Suprapubic skin (tissue), 4 donors: ENCODE data around the gene JAML. TPM values are rescaled to one million over a fixed set of nuclear protein-coding genes. Genes with fewer than 3 reads are reported as not detected.
A peak's percentile ranks its signal among the peaks of the same experiment; 100 is the strongest.

ENCODE experiments used
- DNase-seq, 2 donors: peaks; one replicate each; pipeline ENCODE4 v3.0.0-alpha.2; 2019; ENCODE audit warnings: low spot score in 2 of 2
- H3K27ac ChIP-seq: fragments of 200-600 bp; sonication (generic); one replicate; pipeline ENCODE4 v1.5.1; 2019
- H3K27me3 ChIP-seq: fragments of 200-600 bp; sonication (generic); one replicate; pipeline ENCODE4 v1.5.1; 2019
- H3K36me3 ChIP-seq: fragments of 200-600 bp; sonication (generic); one replicate; pipeline ENCODE4 v1.5.1; 2019
- H3K4me1 ChIP-seq: fragments of 200-600 bp; sonication (generic); one replicate; pipeline ENCODE4 v1.5.1; 2019
- H3K4me3 ChIP-seq: fragments of 200-600 bp; sonication (generic); one replicate; pipeline ENCODE4 v1.5.1; 2019; ENCODE audit warnings: mild to moderate bottlenecking
- H3K9me3 ChIP-seq: fragments of 200-600 bp; sonication (generic); one replicate; pipeline ENCODE4 v1.5.1; 2019
- CTCF ChIP-seq, 2 donors: fragments of 200-600 bp in 1 of 2; fragments of 450-650 bp in 1 of 2; sonication (generic) in 1 of 2; IDR thresholded peaks; one replicate each; pipeline ENCODE4 v1.5.1; 2016 to 2019; ENCODE audit warnings: antibody characterized with exemption in 2 of 2, mild to moderate bottlenecking in 1 of 2, moderate library complexity in 1 of 2
- EP300 ChIP-seq: sonication (generic); formaldehyde crosslinking; IDR thresholded peaks from one replicate; pipeline ENCODE4 v1.6.1; 2017; ENCODE audit warnings: antibody characterized with exemption
- POLR2A ChIP-seq, 2 donors: fragments of 450-650 bp; IDR thresholded peaks; one replicate each; pipeline ENCODE4 v1.6.1; 2017; ENCODE audit warnings: antibody characterized with exemption in 2 of 2, mild to moderate bottlenecking in 2 of 2, moderate library complexity in 2 of 2
- POLR2AphosphoS5 ChIP-seq, 3 donors: sonication (generic); formaldehyde crosslinking; IDR thresholded peaks; one replicate each; pipeline ENCODE4 v1.6.1; 2017; ENCODE audit warnings: antibody characterized with exemption in 3 of 3
- WGBS: methylation state at CpG from one replicate; pipeline ENCODE4 v1.1.5; 2018; 5-methylcytosine and 5-hydroxymethylcytosine counted together
- total RNA-seq, 4 donors: library from RNA; depleted of rRNA; stranded (reverse); fragments of >200 nt; gene quantifications; one replicate each; pipeline ENCODE4 v1.1.0, GENCODE V29; 2016

The JAML gene
- total RNA-seq, 4 donors from 2014 or later, result 1.1 to 4.9 (median 2.1) TPM; not detected in 1

GRCh38 chr11:118258410-118258809 is 33.6 kb upstream of the JAML start:
- WGBS, result 0% methylated on average over 1 of the region's 1 CpG
- H3K4me3 ChIP-seq, result no peak overlapping the region

GRCh38 chr11:118252688-118253087 is 27.9 kb upstream of the JAML start:
- TF ChIP-seq EP300 (no peak), POLR2AphosphoS5 (IDR thresholded peaks at IDR 0.05) (no peak), POLR2A (IDR thresholded peaks at IDR 0.05) (no peak), CTCF (IDR thresholded peaks at IDR 0.05) (no peak)
- no peaks in the 10 kb centered on the region for H3K36me3 ChIP-seq

More at GRCh38 chr11:118258410-118258809, 33.6 kb upstream of the JAML start:
- Histone ChIP-seq H3K27ac (no peak overlapping the region), H3K27me3 (peaks cover 3% of the 10 kb centered on the region), H3K36me3 (peaks cover 8% of the 10 kb centered on the region), H3K4me1 (peaks cover 12% of the 10 kb centered on the region), H3K9me3 (no peaks in the 10 kb centered on the region)
- TF ChIP-seq POLR2A (IDR thresholded peaks at IDR 0.05) (no peak), EP300 (no peak), POLR2AphosphoS5 (IDR thresholded peaks at IDR 0.05) (no peak), CTCF (IDR thresholded peaks at IDR 0.05) (peak in 1 of 2 donors; percentile 19)
- DNase-seq, result no peak

GRCh38 chr11:118251858-118252652 is 27.2 kb upstream of the JAML start, which contains the start of gene MPZL3:
MPZL3 (minus strand) TSS chr11:118252365; CDS start chr11:118252294, 71 bp downstream.
- peak within 1 kb of the TSS; percentile 95 for H3K27ac ChIP-seq
- peak; percentile 84 to 85 for DNase-seq
- H3K9me3 ChIP-seq, result no peaks in the 10 kb centered on the region
- 3% methylated on average over 26 of the region's 33 CpGs for WGBS
- peaks cover 10% of the 10 kb centered on the region for H3K4me1 ChIP-seq
- no peaks in the 10 kb centered on the region for H3K36me3 ChIP-seq
- peaks cover 8% of the 10 kb centered on the region for H3K27me3 ChIP-seq
- peak within 1 kb of the TSS; percentile 72 for H3K4me3 ChIP-seq
- no peak for TF ChIP-seq CTCF (IDR thresholded peaks at IDR 0.05)
- peak in 1 of 2 donors; percentile 37 for TF ChIP-seq POLR2A (IDR thresholded peaks at IDR 0.05)
- peak in 2 of 3 donors; percentile 45 to 82 for TF ChIP-seq POLR2AphosphoS5 (IDR thresholded peaks at IDR 0.05)
- TF ChIP-seq EP300, result no peak

More at GRCh38 chr11:118252688-118253087, 27.9 kb upstream of the JAML start:
- WGBS, result 65% methylated on average over 3 of the region's 3 CpGs
- Histone ChIP-seq H3K4me1 (peaks cover 10% of the 10 kb centered on the region), H3K9me3 (no peaks in the 10 kb centered on the region), H3K4me3 (peak overlapping the region; percentile 72), H3K27me3 (peaks cover 8% of the 10 kb centered on the region), H3K27ac (peak overlapping the region; percentile 95)
- DNase-seq, result no peak

GRCh38 chr11:118247041-118247440 is 22.2 kb upstream of the JAML start:
- no peaks in the 10 kb centered on the region for H3K36me3 ChIP-seq
- no peak for TF ChIP-seq CTCF (IDR thresholded peaks at IDR 0.05)
- TF ChIP-seq POLR2A (IDR thresholded peaks at IDR 0.05), result no peak
- TF ChIP-seq EP300, result no peak
- no peak for TF ChIP-seq POLR2AphosphoS5 (IDR thresholded peaks at IDR 0.05)
- H3K27me3 ChIP-seq, result peaks cover 4% of the 10 kb centered on the region
- H3K9me3 ChIP-seq, result no peaks in the 10 kb centered on the region
- no peak overlapping the region for H3K27ac ChIP-seq
- DNase-seq, result no peak
- no peak overlapping the region for H3K4me3 ChIP-seq
- peaks cover 8% of the 10 kb centered on the region for H3K4me1 ChIP-seq
- 50% methylated on average over 1 of the region's 1 CpG for WGBS

- no peaks in the 10 kb centered on the region for H3K36me3 ChIP-seq
- no peak for DNase-seq
- H3K4me3 ChIP-seq, result no peak overlapping the region
- peak overlapping the region; percentile 24 for H3K27ac ChIP-seq
- no peak for TF ChIP-seq CTCF (IDR thresholded peaks at IDR 0.05)
- TF ChIP-seq POLR2AphosphoS5 (IDR thresholded peaks at IDR 0.05), result no peak
- no peak for TF ChIP-seq EP300
- no peak for TF ChIP-seq POLR2A (IDR thresholded peaks at IDR 0.05)
- peaks cover 2% of the 10 kb centered on the region for H3K27me3 ChIP-seq
- no peaks in the 10 kb centered on the region for H3K9me3 ChIP-seq
- WGBS, result 81% methylated on average over 3 of the region's 3 CpGs
- peaks cover 14% of the 10 kb centered on the region for H3K4me1 ChIP-seq
These were observed 21.2 kb upstream of the JAML start for GRCh38 chr11:118245936-118246562.
